ENCODE measurements around the gene MFN1. TPM values are rescaled to one million over a fixed set of nuclear protein-coding genes. Genes with fewer than 3 reads are reported as not detected.

MFN1 gene
- total RNA-seq, 1 donor from 2014 or later, result 65.1 TPM

DNA sequence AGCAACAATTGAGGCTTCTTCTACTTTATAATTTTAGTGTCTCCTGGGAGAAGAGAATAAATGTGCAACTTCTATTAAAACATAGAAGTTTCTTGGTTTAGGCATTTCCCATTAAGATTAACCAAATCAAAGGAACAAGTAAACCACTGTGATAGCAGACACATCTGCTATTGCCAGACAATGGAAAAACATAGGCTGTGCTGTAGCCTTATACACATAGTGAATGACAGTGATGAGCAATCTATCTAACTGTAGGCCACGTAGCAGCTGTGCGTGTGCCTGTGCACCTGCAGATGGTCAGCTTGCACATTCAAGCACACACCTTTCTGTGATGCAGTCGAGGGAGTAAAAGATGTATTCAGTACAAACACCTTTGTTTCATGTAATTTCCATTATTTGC, 71.1 kb downstream of the MFN1 start:
- no peak for ATAC-seq
- intact Hi-C loops (cut with micrococcal nuclease), result no loop called here

DNA sequence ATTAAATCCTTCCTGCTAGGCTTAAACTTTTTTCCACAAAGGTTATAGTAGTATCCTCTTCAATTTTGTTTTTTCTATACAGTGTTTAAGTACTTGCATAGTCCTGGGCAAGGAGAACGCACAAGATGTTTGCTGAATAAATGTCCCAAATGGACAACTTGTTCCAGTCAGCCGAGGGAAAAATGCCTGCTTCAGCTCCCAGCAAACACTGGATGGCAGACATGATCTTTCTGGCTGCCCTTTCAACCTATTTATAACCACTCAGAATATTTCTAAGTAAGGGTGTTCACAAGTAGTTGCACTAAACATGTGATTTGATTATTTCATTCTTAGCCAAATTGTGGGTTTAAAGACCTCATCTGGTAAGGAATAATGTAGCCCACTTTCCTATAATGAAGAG, 74.0 kb downstream of the MFN1 start:
- peak; percentile 85 for ATAC-seq
- no peak for DNase-seq
- intact Hi-C loops (cut with micrococcal nuclease), result loop anchor here (1.0 kb wide), 1 partner anchor 138 kb away; no protein-coding TSS in a partner anchor

More for the DNA sequence above, 71.1 kb downstream of the MFN1 start:
- DNase-seq, result no peak

DNA sequence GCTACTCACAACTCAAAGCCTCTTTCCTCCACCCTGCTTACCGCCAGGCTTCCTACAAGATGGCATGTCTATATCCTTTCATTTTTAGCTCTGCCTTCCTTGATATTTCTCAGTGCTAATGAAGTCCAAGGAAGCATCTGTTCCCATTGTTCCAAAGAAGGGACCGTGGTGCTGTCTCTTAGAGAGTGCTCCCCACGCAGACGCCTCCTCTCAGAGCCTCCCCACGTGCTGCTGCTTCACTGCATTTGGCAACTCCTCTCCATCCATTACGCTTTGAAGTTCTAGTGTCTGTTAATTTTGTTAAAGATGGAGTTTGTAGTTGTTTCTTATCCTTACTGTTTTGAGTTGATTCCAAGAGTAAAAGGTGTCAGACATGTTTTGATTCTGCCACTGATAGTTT, 77.6 kb downstream of the MFN1 start:
- intact Hi-C loops (cut with micrococcal nuclease), result no loop called here
- DNase-seq (no peak), ATAC-seq (no peak)

DNA sequence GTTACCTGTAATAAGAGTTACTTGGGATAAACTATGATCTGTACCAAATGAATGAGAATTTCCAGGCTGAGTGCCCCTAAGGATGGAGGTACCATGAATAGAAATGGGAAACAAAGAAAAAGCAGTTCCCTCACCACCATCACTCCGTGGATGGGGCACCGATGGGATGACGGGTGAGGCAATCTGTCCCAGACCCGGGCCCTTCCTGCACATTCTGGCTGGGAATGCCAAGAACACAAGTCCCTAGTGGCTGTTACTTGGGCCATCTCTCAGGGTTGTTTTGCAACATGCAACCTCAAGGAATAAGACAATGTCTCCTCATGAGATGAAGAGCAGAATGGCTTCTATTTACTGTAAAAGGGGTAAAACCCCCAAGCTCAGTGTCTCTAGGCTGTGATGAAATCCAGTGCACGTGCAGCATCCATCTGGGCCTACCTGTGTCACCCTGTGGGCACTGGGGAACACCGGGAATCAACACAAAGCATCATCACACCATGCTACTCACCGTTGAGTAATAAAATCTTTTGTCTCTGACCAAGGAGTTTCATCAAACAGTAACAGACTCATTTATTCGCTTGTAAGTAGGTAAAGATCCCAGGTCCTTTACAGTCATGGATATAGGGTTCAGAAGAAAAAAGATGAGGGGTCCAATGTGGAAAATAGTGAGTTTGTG, 81.5 kb downstream of the MFN1 start:
- intact Hi-C loops (cut with micrococcal nuclease), result no loop called here
- DNase-seq, result no peak
- no peak for ATAC-seq

GRCh38 chr3:179430277-179430870, 82.9 kb downstream of the MFN1 start:
- DNase-seq (no peak), ATAC-seq (no peak)
- intact Hi-C loops (cut with micrococcal nuclease), result no loop called here

- intact Hi-C loops (cut with micrococcal nuclease), result no loop called here
- DNase-seq (no peak), ATAC-seq (peak; percentile 33)
Observed at GRCh38 chr3:179432021-179432420, 84.5 kb downstream of the MFN1 start.

- ATAC-seq, result no peak
- no peak for DNase-seq
- intact Hi-C loops (cut with micrococcal nuclease), result no loop called here
Observed at GRCh38 chr3:179432451-179432850, 84.9 kb downstream of the MFN1 start.

- intact Hi-C loops (cut with micrococcal nuclease), result no loop called here
Observed at GRCh38 chr3:179436517-179436916, 89.0 kb downstream of the MFN1 start.

DNA sequence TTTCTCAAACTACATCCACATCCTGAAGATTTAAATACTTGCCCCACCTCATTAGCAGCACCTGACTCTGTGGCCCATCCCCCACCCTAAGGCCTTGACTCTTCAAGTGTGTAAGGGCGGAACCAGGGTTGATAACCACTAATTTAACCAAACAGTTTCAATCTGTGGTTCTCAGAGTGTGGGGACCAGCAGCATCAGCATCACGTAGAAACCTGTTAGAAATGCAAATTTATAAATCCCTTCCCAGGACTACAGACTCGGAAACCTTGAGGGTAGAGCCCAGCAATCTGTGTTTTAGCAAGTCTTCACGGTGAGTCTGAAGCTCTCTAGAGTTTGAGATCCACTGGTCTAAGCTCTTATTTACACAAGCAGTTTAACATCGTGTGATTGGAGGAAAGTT, 91.3 kb downstream of the MFN1 start:
- intact Hi-C loops (cut with micrococcal nuclease), result no loop called here
- DNase-seq (no peak), ATAC-seq (no peak)

More at GRCh38 chr3:179436517-179436916, 89.0 kb downstream of the MFN1 start:
- ATAC-seq (no peak), DNase-seq (no peak)

Other genes with a start within 250 kb of the MFN1 start
- gene PIK3CA, start 199.4 kb upstream of the MFN1 start, total RNA-seq, result 20.9 TPM
- 1.1 TPM for gene KCNMB3, start 96.6 kb upstream of the MFN1 start, total RNA-seq
- gene ZNF639, start 24.7 kb upstream of the MFN1 start, total RNA-seq, result 34.4 TPM
- gene GNB4, start 103.8 kb downstream of the MFN1 start, total RNA-seq, result 16.3 TPM
- 20.3 TPM for gene ACTL6A, start 215.2 kb downstream of the MFN1 start, total RNA-seq

Measured in left ventricle myocardium superior (tissue), 1 donor.